ENCODE data around the gene ENTPD5.
"Not testable (repeated sequence)": the region's sequence is repeated elsewhere in the genome, so short reads cannot be mapped to it uniquely, and the experiment has no call there.

Gene ENTPD5

DNA sequence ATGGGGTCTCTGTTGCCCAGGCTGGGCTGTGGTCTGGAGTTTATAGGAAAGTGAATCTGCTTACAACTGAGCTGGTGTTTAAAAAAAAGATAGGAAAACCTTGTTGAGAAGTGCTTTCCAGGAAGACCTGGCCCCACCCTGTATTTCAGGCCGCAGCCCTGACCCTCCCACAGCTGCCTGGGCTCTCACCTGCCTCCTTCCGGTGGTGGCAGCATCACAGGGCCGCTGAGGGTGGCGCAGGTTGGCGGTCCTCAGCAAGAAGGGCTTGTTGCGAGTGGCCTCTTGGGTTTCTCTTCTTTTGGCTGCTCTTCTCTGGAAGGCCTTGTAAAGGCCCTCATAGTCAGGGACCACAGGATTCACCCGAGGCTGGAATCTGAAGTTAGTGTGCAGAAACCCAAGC lies 76.9 kb downstream of the ENTPD5 start:
- DNase-seq, result no peak

- DNase-seq, result no peak
Observed at GRCh38 chr14:73937012-73937411, 82.1 kb downstream of the ENTPD5 start.

DNA sequence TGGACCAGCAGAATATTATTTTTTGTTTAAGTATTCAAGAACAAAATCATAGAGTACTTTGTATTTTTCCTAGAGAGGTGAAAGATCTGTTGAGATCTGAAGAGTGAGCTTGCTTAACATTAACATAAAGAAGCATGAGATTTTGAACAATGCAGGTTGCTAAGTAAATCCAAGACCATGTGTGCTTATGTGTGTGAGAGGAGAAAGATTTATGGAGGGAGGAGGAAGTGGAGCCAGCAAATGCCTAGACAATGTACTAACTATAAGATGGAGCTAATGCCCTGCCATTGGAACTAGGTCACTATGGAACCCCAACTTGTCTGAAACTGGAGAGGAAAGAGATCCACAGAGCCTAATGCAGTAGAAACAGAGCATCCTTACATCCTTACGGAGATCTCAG lies 82.5 kb downstream of the ENTPD5 start:
- DNase-seq, result no peak

DNA sequence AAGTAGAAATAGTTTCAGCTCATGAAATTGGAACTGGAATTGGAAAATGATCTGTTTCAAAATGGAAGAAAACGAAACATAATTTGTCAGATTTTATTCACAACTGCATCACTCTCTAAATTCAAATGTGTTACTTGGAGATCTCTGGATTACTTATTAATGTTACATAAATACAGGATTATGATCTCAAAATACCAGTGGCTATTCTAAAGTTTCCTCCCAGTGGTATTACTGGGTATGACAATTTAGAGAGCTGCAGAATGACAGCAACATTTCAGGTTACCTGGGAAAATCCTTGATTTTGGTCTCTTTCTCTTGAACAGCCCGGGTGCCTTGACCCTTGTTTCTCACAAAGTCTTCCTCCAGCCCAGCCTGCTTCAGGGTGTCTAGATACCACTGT lies 83.4 kb downstream of the ENTPD5 start:
- no peak for DNase-seq

GRCh38 chr14:73924337-73924736 lies 94.8 kb downstream of the ENTPD5 start:
- no peak for DNase-seq

GRCh38 chr14:73919457-73919856 lies 99.6 kb downstream of the ENTPD5 start:
- not testable (repeated sequence) for DNase-seq

DNA sequence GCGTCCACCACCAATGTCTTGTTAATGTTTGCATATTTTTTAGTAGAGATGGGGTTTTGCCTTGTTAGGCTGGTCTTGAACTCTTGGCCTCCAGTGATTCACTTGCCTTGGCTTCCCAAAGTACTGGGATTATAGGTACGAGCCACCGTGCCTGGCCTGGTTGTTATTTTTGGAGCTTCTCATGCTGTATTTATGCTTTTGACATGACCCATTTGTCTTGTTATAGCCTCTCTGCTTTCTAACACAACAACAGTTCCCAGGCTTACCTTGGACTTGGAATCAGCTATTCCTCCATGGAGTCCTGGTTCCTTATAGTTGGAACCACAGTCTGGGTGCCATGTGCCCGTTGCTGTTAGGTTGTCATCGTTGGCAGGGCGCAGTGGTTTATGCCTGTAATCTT lies 102.8 kb downstream of the ENTPD5 start:
- no peak for DNase-seq

- DNase-seq, result no peak
Observed at GRCh38 chr14:73913256-73913655, 105.8 kb downstream of the ENTPD5 start.

GRCh38 chr14:73909681-73910080 lies 109.4 kb downstream of the ENTPD5 start:
- DNase-seq, result no peak
